ENCODE measurements around the gene PAX5.

The PAX5 gene

DNA sequence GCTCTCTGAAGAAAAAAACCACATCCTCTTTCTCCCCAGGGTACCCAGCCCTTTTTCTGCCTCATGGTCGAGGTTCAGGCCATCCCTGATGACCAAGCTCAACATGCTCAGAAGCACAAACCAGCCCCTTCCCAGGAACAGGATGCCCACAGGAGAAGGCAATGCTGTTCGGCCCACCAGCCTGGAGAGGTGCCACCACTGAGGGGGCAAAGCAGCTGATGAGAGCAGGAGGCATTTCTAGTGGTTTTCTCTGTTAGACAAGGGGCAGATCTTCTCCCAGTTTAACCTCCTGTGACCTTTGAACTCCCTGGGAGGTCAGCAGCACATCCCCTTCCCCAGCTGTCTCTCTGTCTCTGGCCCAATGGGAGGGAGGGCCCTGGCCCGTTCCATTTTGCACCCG is 73.0 kb downstream of the PAX5 start:
- no peak overlapping the region for H3K4me3 ChIP-seq (ENCODE audit: control insufficient read depth, low read depth, low read length)
- TF ChIP-seq, protein P1, sequence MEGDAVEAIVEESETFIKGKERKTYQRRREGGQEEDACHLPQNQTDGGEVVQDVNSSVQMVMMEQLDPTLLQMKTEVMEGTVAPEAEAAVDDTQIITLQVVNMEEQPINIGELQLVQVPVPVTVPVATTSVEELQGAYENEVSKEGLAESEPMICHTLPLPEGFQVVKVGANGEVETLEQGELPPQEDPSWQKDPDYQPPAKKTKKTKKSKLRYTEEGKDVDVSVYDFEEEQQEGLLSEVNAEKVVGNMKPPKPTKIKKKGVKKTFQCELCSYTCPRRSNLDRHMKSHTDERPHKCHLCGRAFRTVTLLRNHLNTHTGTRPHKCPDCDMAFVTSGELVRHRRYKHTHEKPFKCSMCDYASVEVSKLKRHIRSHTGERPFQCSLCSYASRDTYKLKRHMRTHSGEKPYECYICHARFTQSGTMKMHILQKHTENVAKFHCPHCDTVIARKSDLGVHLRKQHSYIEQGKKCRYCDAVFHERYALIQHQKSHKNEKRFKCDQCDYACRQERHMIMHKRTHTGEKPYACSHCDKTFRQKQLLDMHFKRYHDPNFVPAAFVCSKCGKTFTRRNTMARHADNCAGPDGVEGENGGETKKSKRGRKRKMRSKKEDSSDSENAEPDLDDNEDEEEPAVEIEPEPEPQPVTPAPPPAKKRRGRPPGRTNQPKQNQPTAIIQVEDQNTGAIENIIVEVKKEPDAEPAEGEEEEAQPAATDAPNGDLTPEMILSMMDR (conservative IDR thresholded peaks at IDR 0.05; ENCODE audit: control insufficient read depth, insufficient read depth, low read depth, low read length): no peak
- DNase-seq (ENCODE audit: low read depth): no peak

DNA sequence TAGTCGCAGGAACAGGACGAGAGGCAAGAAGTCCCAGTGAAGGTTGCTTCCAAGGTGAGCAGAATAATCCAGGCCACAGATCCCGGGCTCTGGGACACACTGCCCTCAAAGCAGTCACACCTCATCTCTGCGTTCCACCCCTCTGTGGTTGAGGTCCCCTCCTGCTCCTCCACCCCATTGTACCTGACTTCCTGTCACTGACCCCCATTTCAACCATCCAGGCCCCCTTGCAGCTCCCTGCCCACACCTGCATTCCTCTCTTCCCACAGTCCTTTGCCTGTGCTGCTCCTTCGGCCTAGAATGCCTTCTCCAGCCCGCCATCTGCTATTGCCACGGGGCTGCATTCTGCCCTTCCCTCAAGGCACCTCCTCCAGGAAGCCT is 73.5 kb downstream of the PAX5 start:
- no peak for DNase-seq (ENCODE audit: low read depth)
- no peak overlapping the region for H3K4me3 ChIP-seq (ENCODE audit: control insufficient read depth, low read depth, low read length)
- TF ChIP-seq, protein P1 (conservative IDR thresholded peaks at IDR 0.05; ENCODE audit: control insufficient read depth, insufficient read depth, low read depth, low read length): no peak

DNA sequence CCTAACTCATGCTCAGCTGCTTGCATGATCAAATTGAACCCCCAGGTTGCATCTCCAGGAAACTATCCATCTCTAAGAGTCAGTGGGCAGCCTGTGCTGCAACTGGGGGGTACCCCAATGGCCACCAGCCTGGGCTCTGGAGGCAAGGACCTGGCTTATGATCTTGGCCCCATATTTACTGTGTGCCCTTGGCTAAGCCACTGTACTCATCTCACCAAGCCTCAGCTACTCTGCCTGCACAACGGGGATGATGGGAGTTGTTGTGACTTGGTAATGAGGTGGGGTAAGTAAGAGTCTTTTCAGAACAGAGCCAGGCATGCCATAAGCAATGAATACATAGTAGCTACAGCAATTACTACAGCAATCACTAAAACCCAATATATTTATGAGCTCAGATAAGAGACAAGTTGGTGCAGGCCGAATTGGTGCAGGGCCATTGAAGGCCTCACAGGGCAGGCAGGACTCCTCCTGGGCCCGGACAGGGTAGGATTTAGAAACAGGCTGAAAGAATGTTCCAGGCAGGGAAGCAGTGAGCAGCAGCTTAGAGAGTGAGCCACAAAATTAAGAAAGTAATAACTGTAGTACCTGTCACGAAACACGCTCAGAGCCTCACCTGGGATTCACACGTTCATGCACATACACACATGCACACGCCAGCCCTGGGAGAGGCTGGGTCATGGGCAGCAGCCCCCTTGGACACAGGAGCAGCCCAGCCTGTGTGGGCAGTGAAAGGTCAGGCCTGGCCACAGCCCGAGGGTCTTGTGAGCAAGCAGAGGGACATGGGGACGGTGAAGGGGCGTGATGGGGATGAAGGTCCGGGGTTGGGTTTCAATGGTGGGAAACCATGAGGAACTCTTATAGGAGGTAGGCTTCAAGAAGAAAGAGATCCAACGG is 74.1 kb downstream of the PAX5 start:
- no peak overlapping the region for H3K4me3 ChIP-seq (ENCODE audit: control insufficient read depth, low read depth, low read length)
- DNase-seq (ENCODE audit: low read depth): no peak
- TF ChIP-seq, protein P1 (conservative IDR thresholded peaks at IDR 0.05; ENCODE audit: control insufficient read depth, insufficient read depth, low read depth, low read length): no peak

DNA sequence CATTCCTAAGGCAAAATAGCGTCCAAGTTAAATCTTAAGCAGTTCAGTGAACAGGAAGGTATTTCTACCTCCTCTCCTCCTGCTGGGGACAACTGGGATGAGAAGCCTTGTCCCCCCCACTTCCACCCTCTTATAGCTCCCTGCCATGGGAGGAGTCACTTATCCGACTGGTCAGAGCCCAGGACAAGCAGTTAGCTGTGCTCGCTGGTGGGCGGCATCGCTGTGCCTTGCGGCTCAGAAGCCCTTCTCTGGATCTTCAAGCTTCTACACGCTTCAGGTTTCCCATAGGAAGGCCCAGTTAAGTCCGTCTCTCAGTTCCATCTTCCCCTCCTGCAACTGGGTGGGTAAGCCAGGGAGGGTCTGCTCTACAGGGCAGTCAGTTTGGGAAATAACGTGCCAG is 77.2 kb downstream of the PAX5 start:
- no peak overlapping the region for H3K4me3 ChIP-seq (ENCODE audit: control insufficient read depth, low read depth, low read length)
- DNase-seq (ENCODE audit: low read depth): no peak
- TF ChIP-seq, protein P1 (conservative IDR thresholded peaks at IDR 0.05; ENCODE audit: control insufficient read depth, insufficient read depth, low read depth, low read length): no peak

DNA sequence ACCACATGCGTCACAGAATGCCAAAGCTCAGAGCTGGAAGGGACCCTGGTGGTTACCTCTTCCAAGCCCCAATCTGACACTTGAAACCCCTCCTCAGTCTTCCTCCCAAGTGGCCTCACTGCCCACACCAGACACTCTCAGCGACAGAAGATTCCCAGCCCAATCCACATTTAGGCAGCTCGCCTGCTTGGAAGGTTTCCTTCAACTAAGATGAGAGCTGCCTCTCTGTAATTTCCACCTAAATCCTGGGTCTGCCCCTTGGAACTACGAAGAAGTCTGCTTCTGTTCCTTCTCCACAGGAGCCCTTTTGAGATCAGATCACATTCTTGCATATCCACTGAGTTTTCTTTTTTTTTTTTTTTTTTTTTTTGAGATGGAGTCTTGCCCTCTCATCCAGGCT is 83.7 kb downstream of the PAX5 start:
- no peak overlapping the region for H3K4me3 ChIP-seq (ENCODE audit: control insufficient read depth, low read depth, low read length)
- TF ChIP-seq, protein P1 (conservative IDR thresholded peaks at IDR 0.05; ENCODE audit: control insufficient read depth, insufficient read depth, low read depth, low read length): no peak
- DNase-seq (ENCODE audit: low read depth): no peak

DNA sequence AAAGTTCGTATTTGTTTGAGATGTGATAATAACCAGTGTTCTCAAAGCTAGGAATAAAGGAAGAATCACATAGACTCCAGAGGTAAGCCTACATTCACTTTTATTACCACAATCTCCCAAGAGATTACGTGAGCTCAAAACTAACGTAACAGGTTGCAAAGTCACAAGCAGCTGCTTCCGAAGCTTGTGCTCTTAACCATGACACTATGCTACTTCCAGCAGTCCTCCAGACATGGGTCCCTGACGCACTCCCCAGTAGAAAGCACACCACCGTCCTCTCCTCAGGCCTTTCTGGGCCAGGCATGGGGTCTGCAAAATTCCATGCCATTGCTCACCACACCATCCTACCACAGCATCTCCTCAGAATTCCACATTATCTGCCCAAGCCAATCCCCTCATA is 84.6 kb downstream of the PAX5 start:
- no peak for DNase-seq (ENCODE audit: low read depth)
- TF ChIP-seq, protein P1 (conservative IDR thresholded peaks at IDR 0.05; ENCODE audit: control insufficient read depth, insufficient read depth, low read depth, low read length): no peak
- H3K4me3 ChIP-seq (ENCODE audit: control insufficient read depth, low read depth, low read length): no peak overlapping the region

Measured in fibroblast of mammary gland (primary cell).